Measurements from ENCODE around the gene NAAA.

NAAA gene

GRCh38 chr4:75867130-75867529 is 73.7 kb downstream of the NAAA start:
- H3K27me3 ChIP-seq (ENCODE audit: low read depth): no peaks in the 10 kb centered on the region
- no peaks in the 10 kb centered on the region for H3K4me1 ChIP-seq
- in situ Hi-C loops (cut with MboI; ENCODE audit: low sequenced_read_pairs): no loop called here
- DNase-seq (ENCODE audit: low spot score in 2 of 2): no peak
- no peak overlapping the region for H3K4me3 ChIP-seq
- no peaks in the 10 kb centered on the region for H3K9me3 ChIP-seq
- no peaks in the 10 kb centered on the region for H3K36me3 ChIP-seq (replicated peaks)

Measured in HAP-1 (cell line).